GM21717 (cell line): ENCODE measurements around the gene KLK2.

Source experiments
- ATAC-seq: cut with Tn5 transposase; IDR thresholded peaks from one replicate; pipeline ENCODE4 v1.9.1; 2021; ENCODE audit warnings: mild to moderate bottlenecking, moderate library complexity; ENCODE audit not compliant: unreplicated experiment

Gene KLK2

GRCh38 chr19:50921426-50922316, 48.4 kb downstream of the KLK2 start:
- ATAC-seq = no peak

DNA sequence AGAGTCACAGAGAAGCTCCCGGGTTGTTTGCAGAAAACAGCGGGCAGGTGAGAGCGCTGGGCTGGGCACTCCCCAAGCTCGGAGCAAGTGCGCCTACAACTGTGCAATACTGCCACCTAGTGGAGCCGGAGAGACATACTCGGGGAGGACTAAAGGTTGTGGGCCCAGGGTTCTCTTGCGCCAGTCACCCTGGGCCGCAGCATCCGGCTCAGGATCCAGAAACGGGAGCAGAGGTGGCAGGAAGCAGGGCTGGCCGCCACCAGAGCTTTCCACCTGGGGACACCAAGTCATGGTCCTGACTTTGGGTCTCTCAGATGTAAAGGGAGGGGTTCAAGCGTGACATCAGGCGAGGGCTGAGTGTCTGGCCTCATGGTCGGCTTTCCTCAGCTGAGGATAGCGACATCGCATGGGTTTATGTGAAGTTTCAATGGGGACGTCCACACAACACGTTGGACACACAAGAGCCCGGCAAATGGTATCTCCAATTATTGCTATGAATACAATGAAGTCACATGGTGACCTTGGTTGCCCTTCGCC, 49.1 kb downstream of the KLK2 start:
- ATAC-seq = peak; percentile 69

GRCh38 chr19:50924586-50924985, 51.3 kb downstream of the KLK2 start:
- no peak for ATAC-seq

GRCh38 chr19:50925734-50926133, 52.5 kb downstream of the KLK2 start:
- no peak for ATAC-seq

DNA sequence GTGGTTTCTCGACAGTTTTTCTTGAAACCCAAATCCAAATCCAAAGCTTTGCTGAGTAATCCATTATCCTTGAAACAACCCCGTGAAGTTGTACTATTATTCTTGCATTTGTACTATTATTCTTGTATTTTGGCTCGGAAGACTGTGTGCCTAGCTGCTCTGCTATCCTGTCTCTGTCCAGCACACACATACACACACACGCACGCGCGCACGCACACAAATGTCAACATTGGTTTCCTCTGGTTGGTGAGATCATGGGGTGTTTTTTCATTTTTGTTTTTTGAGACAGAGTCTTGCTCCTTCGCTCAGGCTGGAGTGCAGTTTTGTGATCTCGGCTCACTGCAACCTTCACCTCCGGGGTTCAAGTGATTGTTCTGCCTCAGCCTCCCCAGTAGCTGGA, 52.9 kb downstream of the KLK2 start:
- no peak for ATAC-seq

DNA sequence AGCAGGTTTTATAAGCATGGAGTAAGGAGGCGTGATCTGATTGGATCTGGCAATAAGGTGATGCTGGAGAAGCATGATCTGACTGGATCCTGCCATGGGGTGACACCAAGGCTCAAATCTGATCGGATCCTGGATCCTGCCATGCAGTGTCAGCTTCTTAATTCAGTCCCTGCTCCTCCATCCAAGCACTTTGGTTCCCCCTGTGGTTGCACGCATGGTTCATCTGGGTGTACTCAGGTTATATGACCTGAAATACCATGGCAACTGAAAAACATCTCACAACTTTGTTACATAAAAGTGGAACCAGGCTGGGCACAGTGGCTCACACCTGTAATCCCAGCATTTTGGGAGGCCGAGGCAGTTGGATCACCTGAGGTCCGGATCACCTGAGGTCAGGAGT, 55.6 kb downstream of the KLK2 start:
- no peak for ATAC-seq
